NCI-H345 treated with DMSO at 0.1 percent for 48 hours (cell line): ENCODE measurements around the gene C4BPB.

Experiments
- DNase-seq: peaks from one replicate; lab custom pipeline; 2025; ENCODE audit not compliant: unreplicated experiment; lab: John Stamatoyannopoulos, UW

Gene C4BPB

DNA sequence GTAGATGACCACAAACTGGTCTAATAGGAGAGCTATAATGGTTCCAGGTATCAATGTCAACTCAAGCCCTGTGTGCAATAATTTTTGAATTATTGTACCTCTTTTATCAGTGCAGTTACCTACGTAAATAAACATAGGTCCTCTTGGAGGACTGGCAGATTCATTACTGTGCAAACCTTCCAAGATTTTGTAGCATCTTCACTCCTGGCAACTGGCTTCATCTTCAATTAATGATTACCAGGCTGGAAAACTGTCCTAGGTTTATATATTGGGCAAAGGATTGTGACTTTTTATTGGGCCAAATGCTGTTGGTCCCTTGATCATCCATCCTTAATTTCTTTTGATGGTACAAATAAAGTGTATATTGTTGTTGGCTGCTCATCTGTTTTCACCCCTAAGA is 51.0 kb downstream of the C4BPB start:
- DNase-seq, result no peak

DNA sequence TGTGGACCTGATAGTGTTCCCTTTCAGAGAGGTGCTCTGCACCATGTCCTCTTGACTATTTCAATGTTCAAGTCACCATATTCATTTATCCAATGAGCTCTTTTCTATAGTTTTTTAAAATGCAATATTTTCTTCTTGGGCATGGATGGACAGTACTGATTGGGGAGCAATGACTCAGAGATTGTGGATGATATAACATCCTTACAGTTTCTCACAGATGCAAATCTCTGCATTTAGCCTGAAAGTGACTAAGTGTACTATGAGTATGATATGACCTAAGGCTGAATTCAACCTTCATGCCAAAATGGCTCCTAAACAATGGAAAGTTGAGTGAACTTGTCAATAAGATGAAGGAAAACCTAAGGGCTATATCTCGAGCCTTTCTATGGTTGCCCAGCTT is 51.9 kb downstream of the C4BPB start:
- DNase-seq, result no peak

DNA sequence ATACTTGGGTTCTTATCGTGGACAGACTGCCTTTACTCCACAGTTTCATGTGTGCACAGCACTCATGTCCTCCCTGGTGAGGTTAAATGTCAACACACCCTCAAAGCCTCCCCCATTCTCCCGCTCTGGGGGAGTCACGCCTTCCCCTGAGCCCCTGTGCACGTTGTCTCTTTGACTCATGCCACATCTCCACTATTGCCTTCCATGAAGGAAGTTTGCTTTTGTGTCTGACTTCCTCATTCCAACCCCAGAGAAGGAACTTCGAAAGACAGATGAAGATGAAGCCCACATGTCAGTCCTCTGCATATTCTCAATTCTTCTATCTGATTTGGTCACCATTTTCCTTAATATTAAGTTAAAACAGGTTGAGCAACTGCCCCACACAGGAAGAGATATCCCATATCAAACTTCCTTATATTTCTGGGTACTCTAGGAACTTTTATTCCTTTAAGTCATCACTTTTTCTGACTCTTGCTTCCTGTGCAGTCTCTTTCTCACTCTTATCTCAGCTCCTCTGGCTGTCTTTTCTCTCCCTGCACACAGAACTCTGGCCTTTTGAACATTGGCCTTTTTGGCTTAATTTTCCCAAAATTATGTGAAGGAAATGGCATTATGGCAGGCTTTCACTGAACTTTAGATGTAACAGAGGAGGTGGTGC is 56.9 kb downstream of the C4BPB start:
- no peak for DNase-seq
